GM19463 (cell line): Measurements from ENCODE around the gene KCNQ2.
"Not testable (repeated sequence)": the region's sequence is repeated elsewhere in the genome, so short reads cannot be mapped to it uniquely, and the experiment has no call there.

Experiments
- ATAC-seq: cut with Tn5 transposase; IDR thresholded peaks from one replicate; pipeline ENCODE4 v1.9.1; 2021; ENCODE audit warnings: mild to moderate bottlenecking, moderate library complexity; ENCODE audit not compliant: unreplicated experiment

The KCNQ2 gene

GRCh38 chr20:63491078-63491477 is 18.6 kb upstream of the KCNQ2 start:
- no peak for ATAC-seq

- ATAC-seq, result no peak
Observed at GRCh38 chr20:63490416-63490815, 18.0 kb upstream of the KCNQ2 start.

GRCh38 chr20:63488315-63489251 is 16.1 kb upstream of the KCNQ2 start:
- no peak for ATAC-seq

GRCh38 chr20:63487781-63488241 is 15.4 kb upstream of the KCNQ2 start:
- no peak for ATAC-seq

- ATAC-seq, result no peak
Observed at GRCh38 chr20:63487116-63487764, 14.8 kb upstream of the KCNQ2 start.

GRCh38 chr20:63486300-63486855 is 13.9 kb upstream of the KCNQ2 start:
- ATAC-seq, result no peak

GRCh38 chr20:63484651-63485403 is 12.4 kb upstream of the KCNQ2 start:
- no peak for ATAC-seq

- no peak for ATAC-seq
Observed at GRCh38 chr20:63484236-63484635, 11.8 kb upstream of the KCNQ2 start.

- ATAC-seq, result no peak
Observed at GRCh38 chr20:63483834-63484233, 11.4 kb upstream of the KCNQ2 start.

- no peak for ATAC-seq
Observed at GRCh38 chr20:63482021-63482587, 9.6 kb upstream of the KCNQ2 start.

- ATAC-seq, result no peak
Observed at GRCh38 chr20:63481503-63481902, 9.0 kb upstream of the KCNQ2 start.

GRCh38 chr20:63479695-63480419 is 7.4 kb upstream of the KCNQ2 start:
- not testable (repeated sequence) for ATAC-seq

GRCh38 chr20:63478346-63479302 is 6.2 kb upstream of the KCNQ2 start:
- no peak for ATAC-seq

- ATAC-seq, result no peak
Observed at GRCh38 chr20:63477944-63478343, 5.5 kb upstream of the KCNQ2 start.

GRCh38 chr20:63477061-63477616 is 4.7 kb upstream of the KCNQ2 start:
- ATAC-seq, result no peak

GRCh38 chr20:63475209-63475608 is 2.8 kb upstream of the KCNQ2 start:
- ATAC-seq, result no peak

- no peak for ATAC-seq
Observed at GRCh38 chr20:63473555-63474449, 1.3 kb upstream of the KCNQ2 start.
